ENCODE measurements around the gene SNRNP25. TPM values are rescaled to one million over a fixed set of nuclear protein-coding genes. Genes with fewer than 3 reads are reported as not detected.

The SNRNP25 gene
- total and polyA plus RNA-seq, 2 donors (not counting 1 experiment from before 2014, with no cell fraction given): 25.5 to 32.8 TPM

GRCh38 chr16:62968-63391 lies 9.4 kb downstream of the SNRNP25 start:
- Mint-ChIP-seq H3K4me3 (no peak overlapping the region), H3K27ac (no peak overlapping the region), H3K27me3 (no peaks in the 10 kb centered on the region), H3K4me1 (peaks cover 7% of the 10 kb centered on the region), H3K9me3 (ENCODE audit: insufficient read depth) (no peaks in the 10 kb centered on the region)
- intact Hi-C loops (cut with micrococcal nuclease): no loop called here
- Histone ChIP-seq H3K36me3 (replicated peaks in 1 of 2; ENCODE audit: control extremely low read depth in 1 of 2, control insufficient read depth in 1 of 2, extremely low read depth in 1 of 2, insufficient read depth in 2 of 2, low read length in 1 of 2) (peaks cover 0 to 3% of the 10 kb centered on the region in 2 experiments), H2AFZ (ENCODE audit: insufficient read depth, low read depth, low read length, poor library complexity, severe bottlenecking) (no peak overlapping the region), H3K27me3 (replicated peaks in 1 of 4; ENCODE audit: control extremely low read depth in 1 of 4, control insufficient read depth in 3 of 4, insufficient read depth in 4 of 4, low read length in 3 of 4) (peaks cover 0 to 8% (median 2%) of the 10 kb centered on the region in 4 experiments), H3K4me2 (replicated peaks; ENCODE audit: low read depth, low read length, poor library complexity, severe bottlenecking) (no peak overlapping the region), H3K9me3 (ENCODE audit: control extremely low read depth in 1 of 3, control insufficient read depth in 2 of 3, insufficient read depth in 1 of 3, low read length in 2 of 3) (no peaks in the 10 kb centered on the region), H3K4me3 (ENCODE audit: control extremely low read depth in 1 of 5, extremely low read depth in 1 of 5, insufficient read depth in 1 of 5, low read depth in 2 of 5, low read length in 4 of 5) (no peak overlapping the region), H3K9ac (ENCODE audit: low read length) (no peak overlapping the region), H3K79me2 (ENCODE audit: control insufficient read depth, insufficient read depth, low read length) (no peaks in the 10 kb centered on the region), H3K4me1 (ENCODE audit: control insufficient read depth in 2 of 2, insufficient read depth in 2 of 2, low read length in 2 of 2) (peaks cover 0 to 8% of the 10 kb centered on the region in 2 donors), H4K20me1 (ENCODE audit: control insufficient read depth, insufficient read depth, low read length, poor library complexity, severe bottlenecking) (no peaks in the 10 kb centered on the region), H3K27ac (ENCODE audit: low read length in 2 of 2) (no peak overlapping the region)
- ATAC-seq (ENCODE audit: low read depth) (no peak), DNase-seq (no peak)
- ChIA-PET POLR2A (no interaction called here), CTCF (interaction anchor here (0.6 to 14.6 kb wide), 5 partner anchors 10 to 895 kb away, joined by 3 to 401 read pairs (median 12); partner anchors contain the start of genes POLR3K and SNRNP25)
- TF ChIP-seq CTCF (IDR thresholded peaks at IDR 0.05) (no peak), EZH2 (IDR thresholded peaks at IDR 0.05; ENCODE audit: borderline replicate concordance, insufficient read depth, low read depth, low read length, poor library complexity, severe bottlenecking) (no peak)
- 92% methylated on average over 13 of the region's 21 CpGs for WGBS (ENCODE audit: insufficient coverage)

GRCh38 chr16:63466-63865 lies 9.8 kb downstream of the SNRNP25 start:
- no peaks in the 10 kb centered on the region for H3K36me3 ChIP-seq (replicated peaks in 1 of 2; ENCODE audit: control extremely low read depth in 1 of 2, control insufficient read depth in 1 of 2, extremely low read depth in 1 of 2, insufficient read depth in 2 of 2, low read length in 1 of 2)
- Mint-ChIP-seq H3K27me3 (no peaks in the 10 kb centered on the region), H3K9me3 (ENCODE audit: insufficient read depth) (no peaks in the 10 kb centered on the region), H3K4me3 (no peak overlapping the region), H3K4me1 (peaks cover 7% of the 10 kb centered on the region), H3K27ac (no peak overlapping the region)
- no peak for ATAC-seq (ENCODE audit: low read depth)
- H3K79me2 ChIP-seq (ENCODE audit: control insufficient read depth, insufficient read depth, low read length): no peaks in the 10 kb centered on the region
- POLR2A ChIA-PET: no interaction called here
- no peak overlapping the region for H3K9ac ChIP-seq (ENCODE audit: low read length)
- peaks cover 0 to 8% (median 2%) of the 10 kb centered on the region in 4 experiments for H3K27me3 ChIP-seq (replicated peaks in 1 of 4; ENCODE audit: control extremely low read depth in 1 of 4, control insufficient read depth in 3 of 4, insufficient read depth in 4 of 4, low read length in 3 of 4)
- H3K4me3 ChIP-seq (ENCODE audit: control extremely low read depth in 1 of 5, extremely low read depth in 1 of 5, insufficient read depth in 1 of 5, low read depth in 2 of 5, low read length in 4 of 5): no peak overlapping the region
- H3K9me3 ChIP-seq (ENCODE audit: control extremely low read depth in 1 of 3, control insufficient read depth in 2 of 3, insufficient read depth in 1 of 3, low read length in 2 of 3): no peaks in the 10 kb centered on the region
- peaks cover 0 to 8% of the 10 kb centered on the region in 2 donors for H3K4me1 ChIP-seq (ENCODE audit: control insufficient read depth in 2 of 2, insufficient read depth in 2 of 2, low read length in 2 of 2)
- no peaks in the 10 kb centered on the region for H4K20me1 ChIP-seq (ENCODE audit: control insufficient read depth, insufficient read depth, low read length, poor library complexity, severe bottlenecking)
- 95% methylated on average over 16 of the region's 16 CpGs for WGBS (ENCODE audit: insufficient coverage)
- intact Hi-C loops (cut with micrococcal nuclease): no loop called here
- no peak overlapping the region for H3K27ac ChIP-seq (ENCODE audit: low read length in 2 of 2)
- no peak for DNase-seq
- no peak for TF ChIP-seq CTCF (IDR thresholded peaks at IDR 0.05)
- CTCF ChIA-PET: interaction anchor here (0.6 to 14.6 kb wide), 6 partner anchors 11 to 895 kb away, joined by 3 to 401 read pairs (median 18); partner anchors contain the start of genes POLR3K and SNRNP25
- H2AFZ ChIP-seq (ENCODE audit: insufficient read depth, low read depth, low read length, poor library complexity, severe bottlenecking): no peak overlapping the region
- H3K4me2 ChIP-seq (replicated peaks; ENCODE audit: low read depth, low read length, poor library complexity, severe bottlenecking): no peak overlapping the region

Measured in B cell (primary cell).